ENCODE results near the gene FADS3. TPM values are rescaled to one million over a fixed set of nuclear protein-coding genes. Genes with fewer than 3 reads are reported as not detected.

Gene FADS3
- total and polyA plus RNA-seq, 2 donors (not counting 1 experiment from before 2014, with no cell fraction given): 225 to 256 TPM

DNA sequence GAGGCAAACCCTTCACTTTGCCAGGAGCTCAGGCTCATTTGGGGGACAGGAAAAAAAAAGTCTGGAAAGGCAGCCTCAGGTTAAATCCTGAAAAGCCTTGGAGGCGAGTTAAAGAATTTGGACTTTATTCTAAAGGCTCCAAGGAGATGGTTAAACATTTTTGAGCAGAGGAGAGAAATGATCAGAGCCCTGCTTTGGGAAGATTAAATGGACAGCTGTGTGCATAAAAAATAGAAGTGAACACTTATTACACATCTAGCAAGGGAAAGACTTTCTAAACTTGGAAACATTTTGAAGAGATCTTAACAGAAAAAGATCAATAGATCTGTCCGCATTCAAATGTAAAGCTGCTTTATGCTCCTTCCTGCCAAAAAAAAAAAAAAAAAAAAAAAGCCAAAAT lies 34.4 kb upstream of the FADS3 start:
- DNase-seq (no peak), ATAC-seq (ENCODE audit: low read depth) (no peak)
- Mint-ChIP-seq H3K4me1 (peaks cover 4% of the 10 kb centered on the region), H3K27me3 (peaks cover 21% of the 10 kb centered on the region), H3K27ac (no peak overlapping the region), H3K9me3 (ENCODE audit: insufficient read depth) (no peaks in the 10 kb centered on the region), H3K4me3 (no peak overlapping the region)
- Histone ChIP-seq H3K9ac (ENCODE audit: low read length) (no peak overlapping the region), H3K4me1 (ENCODE audit: control insufficient read depth in 2 of 2, insufficient read depth in 2 of 2, low read length in 2 of 2) (no peaks in the 10 kb centered on the region), H3K4me2 (replicated peaks; ENCODE audit: low read depth, low read length, poor library complexity, severe bottlenecking) (no peak overlapping the region), H3K4me3 (ENCODE audit: control extremely low read depth in 1 of 5, extremely low read depth in 1 of 5, insufficient read depth in 1 of 5, low read depth in 2 of 5, low read length in 4 of 5) (no peak overlapping the region), H3K79me2 (ENCODE audit: control insufficient read depth, insufficient read depth, low read length) (no peaks in the 10 kb centered on the region), H3K9me3 (ENCODE audit: control extremely low read depth in 1 of 3, control insufficient read depth in 2 of 3, insufficient read depth in 1 of 3, low read length in 2 of 3) (peaks cover 0 to 7% (median 0%) of the 10 kb centered on the region in 3 donors), H3K27me3 (replicated peaks in 1 of 4; ENCODE audit: control extremely low read depth in 1 of 4, control insufficient read depth in 3 of 4, insufficient read depth in 4 of 4, low read length in 3 of 4) (peaks cover 0 to 9% (median 0%) of the 10 kb centered on the region in 4 experiments), H3K36me3 (replicated peaks in 1 of 2; ENCODE audit: control extremely low read depth in 1 of 2, control insufficient read depth in 1 of 2, extremely low read depth in 1 of 2, insufficient read depth in 2 of 2, low read length in 1 of 2) (no peaks in the 10 kb centered on the region), H2AFZ (ENCODE audit: insufficient read depth, low read depth, low read length, poor library complexity, severe bottlenecking) (no peak overlapping the region), H3K27ac (ENCODE audit: low read length in 2 of 2) (no peak overlapping the region), H4K20me1 (ENCODE audit: control insufficient read depth, insufficient read depth, low read length, poor library complexity, severe bottlenecking) (no peaks in the 10 kb centered on the region)
- no CpG with 5 or more reads among the region's 2 CpGs for WGBS (ENCODE audit: insufficient coverage)
- ChIA-PET CTCF (interaction anchor here (1.4 to 1.6 kb wide), 2 partner anchors 22 to 156 kb away, joined by 3 to 5 read pairs; no protein-coding TSS in a partner anchor), POLR2A (no interaction called here)
- intact Hi-C loops (cut with micrococcal nuclease): no loop called here
- TF ChIP-seq EZH2 (IDR thresholded peaks at IDR 0.05; ENCODE audit: borderline replicate concordance, insufficient read depth, low read depth, low read length, poor library complexity, severe bottlenecking): no peak
- TF ChIP-seq, protein P1, sequence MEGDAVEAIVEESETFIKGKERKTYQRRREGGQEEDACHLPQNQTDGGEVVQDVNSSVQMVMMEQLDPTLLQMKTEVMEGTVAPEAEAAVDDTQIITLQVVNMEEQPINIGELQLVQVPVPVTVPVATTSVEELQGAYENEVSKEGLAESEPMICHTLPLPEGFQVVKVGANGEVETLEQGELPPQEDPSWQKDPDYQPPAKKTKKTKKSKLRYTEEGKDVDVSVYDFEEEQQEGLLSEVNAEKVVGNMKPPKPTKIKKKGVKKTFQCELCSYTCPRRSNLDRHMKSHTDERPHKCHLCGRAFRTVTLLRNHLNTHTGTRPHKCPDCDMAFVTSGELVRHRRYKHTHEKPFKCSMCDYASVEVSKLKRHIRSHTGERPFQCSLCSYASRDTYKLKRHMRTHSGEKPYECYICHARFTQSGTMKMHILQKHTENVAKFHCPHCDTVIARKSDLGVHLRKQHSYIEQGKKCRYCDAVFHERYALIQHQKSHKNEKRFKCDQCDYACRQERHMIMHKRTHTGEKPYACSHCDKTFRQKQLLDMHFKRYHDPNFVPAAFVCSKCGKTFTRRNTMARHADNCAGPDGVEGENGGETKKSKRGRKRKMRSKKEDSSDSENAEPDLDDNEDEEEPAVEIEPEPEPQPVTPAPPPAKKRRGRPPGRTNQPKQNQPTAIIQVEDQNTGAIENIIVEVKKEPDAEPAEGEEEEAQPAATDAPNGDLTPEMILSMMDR (IDR thresholded peaks at IDR 0.05): no peak

DNA sequence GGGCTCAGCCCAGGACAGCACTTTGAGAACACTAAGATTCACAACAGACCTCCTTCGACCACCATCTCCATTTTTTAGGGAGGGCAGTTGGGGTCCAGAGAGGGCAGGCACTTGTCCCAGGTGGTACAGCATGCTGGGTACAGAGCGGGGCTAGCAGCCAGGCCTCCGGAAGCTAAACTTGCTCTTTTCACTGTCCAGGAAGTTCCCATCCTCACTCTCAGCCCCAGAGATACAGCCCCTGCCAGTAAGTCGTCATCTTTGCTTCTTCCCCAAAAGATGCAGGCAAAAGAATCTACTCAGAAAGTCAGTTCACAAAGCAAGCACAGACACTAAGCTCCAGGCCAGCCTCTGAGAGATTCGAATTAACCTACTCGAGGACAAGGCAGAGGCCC lies 32.7 kb upstream of the FADS3 start:
- H3K9ac ChIP-seq (ENCODE audit: low read length): no peak overlapping the region
- intact Hi-C loops (cut with micrococcal nuclease): no loop called here
- H2AFZ ChIP-seq (ENCODE audit: insufficient read depth, low read depth, low read length, poor library complexity, severe bottlenecking): no peak overlapping the region
- H3K27me3 Mint-ChIP-seq: peaks cover 33% of the 10 kb centered on the region
- H3K27ac ChIP-seq (ENCODE audit: low read length in 2 of 2): no peak overlapping the region
- TF ChIP-seq, protein P1 (IDR thresholded peaks at IDR 0.05): no peak
- no peak for TF ChIP-seq EZH2 (IDR thresholded peaks at IDR 0.05; ENCODE audit: borderline replicate concordance, insufficient read depth, low read depth, low read length, poor library complexity, severe bottlenecking)
- H3K4me1 ChIP-seq (ENCODE audit: control insufficient read depth in 2 of 2, insufficient read depth in 2 of 2, low read length in 2 of 2): no peaks in the 10 kb centered on the region
- H3K9me3 ChIP-seq (ENCODE audit: control extremely low read depth in 1 of 3, control insufficient read depth in 2 of 3, insufficient read depth in 1 of 3, low read length in 2 of 3): peaks cover 0 to 7% (median 0%) of the 10 kb centered on the region in 3 donors
- no peak for ATAC-seq (ENCODE audit: low read depth)
- no peaks in the 10 kb centered on the region for H3K79me2 ChIP-seq (ENCODE audit: control insufficient read depth, insufficient read depth, low read length)
- no peak for DNase-seq
- peaks cover 0 to 13% (median under 1%) of the 10 kb centered on the region in 4 experiments for H3K27me3 ChIP-seq (replicated peaks in 1 of 4; ENCODE audit: control extremely low read depth in 1 of 4, control insufficient read depth in 3 of 4, insufficient read depth in 4 of 4, low read length in 3 of 4)
- H3K36me3 ChIP-seq (replicated peaks in 1 of 2; ENCODE audit: control extremely low read depth in 1 of 2, control insufficient read depth in 1 of 2, extremely low read depth in 1 of 2, insufficient read depth in 2 of 2, low read length in 1 of 2): no peaks in the 10 kb centered on the region
- CTCF ChIA-PET: interaction anchor here (1.2 kb wide), 1 partner anchor 23 kb away, joined by 3 read pairs; no protein-coding TSS in a partner anchor
- no peak overlapping the region for H3K4me3 Mint-ChIP-seq
- POLR2A ChIA-PET: no interaction called here
- no peak overlapping the region for H3K27ac Mint-ChIP-seq
- no peaks in the 10 kb centered on the region for H3K9me3 Mint-ChIP-seq (ENCODE audit: insufficient read depth)
- no peak overlapping the region for H3K4me2 ChIP-seq (replicated peaks; ENCODE audit: low read depth, low read length, poor library complexity, severe bottlenecking)
- H3K4me1 Mint-ChIP-seq: peaks cover 4% of the 10 kb centered on the region
- WGBS (ENCODE audit: insufficient coverage): 89% methylated on average over 6 of the region's 6 CpGs
- no peak overlapping the region for H3K4me3 ChIP-seq (ENCODE audit: control extremely low read depth in 1 of 5, extremely low read depth in 1 of 5, insufficient read depth in 1 of 5, low read depth in 2 of 5, low read length in 4 of 5)
- H4K20me1 ChIP-seq (ENCODE audit: control insufficient read depth, insufficient read depth, low read length, poor library complexity, severe bottlenecking): no peaks in the 10 kb centered on the region
